ENCODE data around the gene PRIMA1. TPM values are rescaled to one million over a fixed set of nuclear protein-coding genes. Genes with fewer than 3 reads are reported as not detected.
A peak's percentile ranks its signal among the peaks of the same experiment; 100 is the strongest.

Gene PRIMA1, protein sequence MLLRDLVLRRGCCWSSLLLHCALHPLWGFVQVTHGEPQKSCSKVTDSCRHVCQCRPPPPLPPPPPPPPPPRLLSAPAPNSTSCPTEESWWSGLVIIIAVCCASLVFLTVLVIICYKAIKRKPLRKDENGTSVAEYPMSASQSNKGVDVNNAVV
- total RNA-seq = 1 to 10 TPM; 2.6 to 9.0 (median 4.1) TPM

DNA sequence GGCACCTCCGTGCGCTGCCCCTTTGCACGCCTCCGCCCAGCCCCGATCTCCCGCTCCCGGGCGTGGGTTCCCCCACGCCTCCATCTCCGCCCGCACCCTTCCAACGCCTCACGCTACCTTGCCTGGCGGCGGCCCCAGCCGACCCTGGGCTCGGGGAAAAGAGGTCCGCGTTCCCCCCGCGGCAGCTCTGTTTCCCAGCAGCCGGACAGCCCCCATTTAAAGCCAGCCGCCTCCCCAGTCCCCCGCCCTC lies at the start of gene PRIMA1:
PRIMA1 (minus strand) TSS at position 193 of the 250 bp plus-strand sequence. CDS start 767 bp downstream, outside the sequence.
- TF ChIP-seq, protein P1, sequence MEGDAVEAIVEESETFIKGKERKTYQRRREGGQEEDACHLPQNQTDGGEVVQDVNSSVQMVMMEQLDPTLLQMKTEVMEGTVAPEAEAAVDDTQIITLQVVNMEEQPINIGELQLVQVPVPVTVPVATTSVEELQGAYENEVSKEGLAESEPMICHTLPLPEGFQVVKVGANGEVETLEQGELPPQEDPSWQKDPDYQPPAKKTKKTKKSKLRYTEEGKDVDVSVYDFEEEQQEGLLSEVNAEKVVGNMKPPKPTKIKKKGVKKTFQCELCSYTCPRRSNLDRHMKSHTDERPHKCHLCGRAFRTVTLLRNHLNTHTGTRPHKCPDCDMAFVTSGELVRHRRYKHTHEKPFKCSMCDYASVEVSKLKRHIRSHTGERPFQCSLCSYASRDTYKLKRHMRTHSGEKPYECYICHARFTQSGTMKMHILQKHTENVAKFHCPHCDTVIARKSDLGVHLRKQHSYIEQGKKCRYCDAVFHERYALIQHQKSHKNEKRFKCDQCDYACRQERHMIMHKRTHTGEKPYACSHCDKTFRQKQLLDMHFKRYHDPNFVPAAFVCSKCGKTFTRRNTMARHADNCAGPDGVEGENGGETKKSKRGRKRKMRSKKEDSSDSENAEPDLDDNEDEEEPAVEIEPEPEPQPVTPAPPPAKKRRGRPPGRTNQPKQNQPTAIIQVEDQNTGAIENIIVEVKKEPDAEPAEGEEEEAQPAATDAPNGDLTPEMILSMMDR (IDR thresholded peaks at IDR 0.05) = no peak
- TF ChIP-seq POLR2A (IDR thresholded peaks at IDR 0.05) = no peak
- DNase-seq (ENCODE audit: low spot score in 2 of 2) = no peak
- intact Hi-C loops (cut with DNase I; ENCODE audit: low total_unique reads) = loop anchor here (5.0 kb wide), 1 partner anchor 104 kb away; no protein-coding TSS in a partner anchor
- 1 to 5% methylated on average over 11 to 24 of the region's 24 CpGs for whole genome bisulfite sequencing, 2 donors
- H3K4me3 ChIP-seq (ENCODE audit: low read depth, poor library complexity, severe bottlenecking) = peak within 1 kb of the TSS; percentile 28

DNA sequence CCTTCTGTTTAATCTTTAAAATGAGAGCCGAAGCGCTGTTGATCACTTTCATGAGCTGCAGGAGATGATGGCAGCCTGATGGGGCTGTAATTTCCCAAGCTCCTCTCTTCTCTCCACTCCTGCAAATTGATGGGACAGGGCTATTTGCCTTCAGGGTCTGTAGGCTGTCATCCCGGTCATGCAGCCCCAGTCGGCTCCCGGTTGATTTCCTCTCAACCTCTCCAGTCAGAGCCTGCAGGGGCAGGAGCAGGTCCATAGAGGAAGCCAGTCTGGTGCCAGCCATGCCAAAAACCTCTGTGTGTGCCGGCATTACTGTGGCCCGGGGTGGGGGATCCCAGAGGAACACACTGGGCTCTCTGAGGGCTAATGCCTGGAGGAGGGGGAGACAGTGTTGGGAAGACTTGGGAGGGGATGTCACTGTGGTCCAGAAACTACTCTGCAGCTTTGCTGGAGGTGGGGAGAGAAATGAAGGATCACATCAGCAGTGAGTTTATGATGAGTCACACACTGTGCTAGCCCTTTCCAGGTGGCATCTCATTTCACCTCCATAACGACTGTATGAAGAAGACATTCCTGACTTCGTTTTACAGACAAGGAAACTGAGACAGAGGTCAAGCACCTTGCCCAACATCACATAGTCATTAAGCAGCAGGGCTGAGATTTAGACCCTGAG lies 46.5 kb upstream of the PRIMA1 start:
- DNase-seq (ENCODE audit: low spot score in 2 of 2) = peak in 1 of 2 donors; percentile 18
- 50 to 57% methylated on average over 9 of the region's 9 CpGs for WGBS, 2 donors
- intact Hi-C loops (cut with DNase I; ENCODE audit: low total_unique reads) = no loop called here
- no peak overlapping the region for H3K4me3 ChIP-seq (ENCODE audit: low read depth, poor library complexity, severe bottlenecking)
- TF ChIP-seq, protein P1 (IDR thresholded peaks at IDR 0.05) = no peak
- no peak for TF ChIP-seq POLR2A (IDR thresholded peaks at IDR 0.05)

DNA sequence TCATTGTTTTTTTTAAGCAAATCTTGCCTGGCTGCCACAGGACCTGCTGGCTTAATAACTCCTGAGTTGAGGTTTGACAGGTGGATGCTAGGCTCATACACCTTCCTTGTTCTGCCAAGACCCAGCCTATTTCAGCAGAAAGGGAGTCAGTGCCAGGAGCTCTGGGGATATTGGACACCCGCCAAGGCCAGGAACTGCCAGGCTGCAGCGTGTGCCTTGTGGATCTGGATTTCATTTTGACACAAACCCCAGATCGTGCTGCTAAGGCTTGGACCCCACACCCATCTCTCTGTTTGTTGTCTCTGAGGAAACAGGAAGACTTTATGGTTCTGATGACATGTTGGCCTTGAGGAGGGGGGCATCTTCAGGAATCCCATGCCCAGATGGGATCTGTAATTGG lies 44.4 kb upstream of the PRIMA1 start:
- TF ChIP-seq, protein P1 (IDR thresholded peaks at IDR 0.05) = no peak
- no peak for TF ChIP-seq POLR2A (IDR thresholded peaks at IDR 0.05)
- peak in 1 of 2 donors; percentile 87 for DNase-seq (ENCODE audit: low spot score in 2 of 2)
- intact Hi-C loops (cut with DNase I; ENCODE audit: low total_unique reads) = no loop called here
- no peak overlapping the region for H3K4me3 ChIP-seq (ENCODE audit: low read depth, poor library complexity, severe bottlenecking)
- WGBS, 2 donors = 9 to 17% methylated on average over 3 of the region's 3 CpGs

DNA sequence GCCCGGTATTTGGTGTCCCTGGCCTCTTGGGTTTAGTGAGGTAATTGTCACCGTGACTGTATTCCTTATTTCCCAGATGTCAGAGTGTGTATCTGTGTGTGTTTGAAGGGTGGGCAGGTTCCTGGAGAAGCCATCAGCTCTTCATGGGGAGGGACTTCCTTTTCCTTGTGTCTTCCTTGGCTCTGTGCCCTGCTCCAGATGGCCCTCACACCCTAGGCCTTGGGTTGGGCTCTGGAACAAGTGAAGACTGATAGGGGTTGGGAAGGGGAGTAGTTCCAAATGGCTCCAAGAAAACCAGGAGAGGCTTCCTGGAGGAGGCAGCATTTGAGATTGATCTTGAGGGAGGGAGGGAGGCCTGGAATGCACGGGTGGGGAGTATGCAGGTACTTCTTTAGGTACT lies 43.8 kb upstream of the PRIMA1 start:
- 52 to 56% methylated on average over 3 of the region's 3 CpGs for WGBS, 2 donors
- TF ChIP-seq POLR2A (IDR thresholded peaks at IDR 0.05) = no peak
- TF ChIP-seq, protein P1 (IDR thresholded peaks at IDR 0.05) = no peak
- no peak overlapping the region for H3K4me3 ChIP-seq (ENCODE audit: low read depth, poor library complexity, severe bottlenecking)
- no peak for DNase-seq (ENCODE audit: low spot score in 2 of 2)
- intact Hi-C loops (cut with DNase I; ENCODE audit: low total_unique reads) = no loop called here

DNA sequence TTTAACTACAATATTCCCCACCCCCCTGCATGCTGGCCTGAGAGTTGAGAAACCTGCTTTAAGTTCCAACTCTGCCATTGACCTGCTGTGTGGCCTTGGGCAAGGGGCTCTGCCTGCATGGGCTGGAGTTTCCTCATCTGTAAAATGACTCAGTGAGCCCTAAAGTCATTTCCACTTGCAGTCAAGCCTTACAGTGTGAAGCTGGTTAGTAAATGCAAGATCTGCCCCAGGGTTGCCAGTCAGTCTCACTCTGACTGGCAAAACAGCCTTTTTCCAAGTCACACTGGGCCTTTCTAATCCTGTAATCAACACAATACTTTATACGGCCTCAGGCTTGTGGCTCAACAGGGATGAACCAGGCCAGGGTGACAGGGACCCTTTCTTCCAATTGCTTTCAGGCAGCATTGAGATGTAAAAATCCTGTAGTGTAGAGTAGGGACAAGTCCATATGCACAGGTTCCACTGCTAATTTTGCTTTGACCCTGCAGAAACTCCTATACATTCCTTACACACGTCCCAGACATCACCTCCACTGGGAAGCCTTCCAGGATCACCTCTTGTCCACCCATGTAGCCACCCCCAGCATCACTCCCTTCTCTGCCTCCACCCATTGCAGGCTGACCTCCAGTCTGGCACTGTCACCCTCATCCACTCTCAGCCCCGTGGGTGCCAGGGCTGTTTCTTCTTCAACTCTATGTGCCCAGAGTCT lies 42.6 kb upstream of the PRIMA1 start:
- no peak for TF ChIP-seq POLR2A (IDR thresholded peaks at IDR 0.05)
- TF ChIP-seq, protein P1 (IDR thresholded peaks at IDR 0.05) = no peak
- intact Hi-C loops (cut with DNase I; ENCODE audit: low total_unique reads) = no loop called here
- 76 to 91% methylated on average over 3 of the region's 3 CpGs for WGBS, 2 donors
- DNase-seq (ENCODE audit: low spot score in 2 of 2) = no peak
- H3K4me3 ChIP-seq (ENCODE audit: low read depth, poor library complexity, severe bottlenecking) = no peak overlapping the region
